ENCODE results near the gene PDXDC1. TPM values are rescaled to one million over a fixed set of nuclear protein-coding genes. Genes with fewer than 3 reads are reported as not detected.
"Not testable (repeated sequence)": the region's sequence is repeated elsewhere in the genome, so short reads cannot be mapped to it uniquely, and the experiment has no call there.

The PDXDC1 gene
- total RNA-seq, 2 donors from 2014 or later: 63.3 to 66.2 TPM

DNA sequence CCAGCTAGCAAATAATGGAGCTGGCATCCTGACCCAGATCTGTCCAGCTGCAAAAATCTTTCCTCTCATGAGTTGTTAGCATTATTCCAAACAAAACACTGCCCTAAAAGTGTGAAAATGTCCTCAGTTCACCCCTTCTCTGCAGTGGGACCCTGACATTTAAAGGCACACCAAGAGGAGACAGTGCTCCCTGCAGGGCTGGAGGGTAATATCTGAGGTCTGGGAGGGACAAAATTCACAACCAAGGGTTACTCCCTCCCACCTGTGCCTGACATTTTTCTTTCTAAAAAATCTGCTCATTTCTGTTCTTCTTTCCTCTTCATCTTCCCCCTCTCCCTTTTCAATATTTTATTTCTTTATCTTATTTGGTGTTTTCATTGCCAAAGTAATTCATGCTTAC lies 191.4 kb downstream of the PDXDC1 start:
- intact Hi-C loops (cut with DNase I); H3K4me3 ChIP-seq; DNase-seq; H3K36me3 ChIP-seq (replicated peaks in 1 of 2; ENCODE audit: insufficient read depth in 1 of 2, low read depth in 2 of 2); H3K9me3 ChIP-seq; ATAC-seq; H3K27me3 ChIP-seq; H3K4me1 ChIP-seq; H3K27ac ChIP-seq: not testable (repeated sequence)

GRCh38 chr16:15168303-15168702 lies 193.5 kb downstream of the PDXDC1 start:
- ATAC-seq; H3K36me3 ChIP-seq (replicated peaks in 1 of 2; ENCODE audit: insufficient read depth in 1 of 2, low read depth in 2 of 2); H3K27ac ChIP-seq; H3K27me3 ChIP-seq; intact Hi-C loops (cut with DNase I); DNase-seq; H3K4me1 ChIP-seq; H3K9me3 ChIP-seq; H3K4me3 ChIP-seq: not testable (repeated sequence)
- WGBS, 2 donors: 61 to 71% methylated on average over 3 of the region's 3 CpGs

- H3K27me3 ChIP-seq; H3K4me1 ChIP-seq; DNase-seq; H3K9me3 ChIP-seq; H3K36me3 ChIP-seq (replicated peaks in 1 of 2; ENCODE audit: insufficient read depth in 1 of 2, low read depth in 2 of 2); H3K27ac ChIP-seq; ATAC-seq; intact Hi-C loops (cut with DNase I); H3K4me3 ChIP-seq: not testable (repeated sequence)
- WGBS, 2 donors: 66 to 81% methylated on average over 4 to 5 of the region's 5 CpGs
Observed at GRCh38 chr16:15168953-15169652, 194.3 kb downstream of the PDXDC1 start.

DNA sequence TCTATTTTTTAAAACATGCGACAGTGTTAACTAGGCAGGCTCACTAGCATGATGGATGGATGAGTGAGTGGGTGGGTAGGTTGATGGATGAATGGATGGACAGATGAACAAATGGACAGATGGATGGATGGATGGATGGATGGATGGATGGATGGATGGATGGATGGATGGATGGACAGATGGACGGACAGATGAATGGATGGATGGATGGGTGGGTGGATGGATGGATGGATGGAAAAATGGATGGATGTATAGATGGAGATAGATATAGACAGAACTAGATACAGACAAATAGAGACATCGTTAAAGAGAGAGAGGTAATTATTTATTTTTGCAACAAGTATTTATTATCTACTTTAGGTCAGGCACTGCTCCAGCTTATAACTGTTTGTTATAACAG lies 205.1 kb downstream of the PDXDC1 start:
- H3K9me3 ChIP-seq; intact Hi-C loops (cut with DNase I); H3K4me1 ChIP-seq; H3K27me3 ChIP-seq; H3K27ac ChIP-seq; DNase-seq; ATAC-seq; H3K36me3 ChIP-seq (replicated peaks in 1 of 2; ENCODE audit: insufficient read depth in 1 of 2, low read depth in 2 of 2); H3K4me3 ChIP-seq: not testable (repeated sequence)
- WGBS, 2 donors: 43 to 60% methylated on average over 3 of the region's 3 CpGs

DNA sequence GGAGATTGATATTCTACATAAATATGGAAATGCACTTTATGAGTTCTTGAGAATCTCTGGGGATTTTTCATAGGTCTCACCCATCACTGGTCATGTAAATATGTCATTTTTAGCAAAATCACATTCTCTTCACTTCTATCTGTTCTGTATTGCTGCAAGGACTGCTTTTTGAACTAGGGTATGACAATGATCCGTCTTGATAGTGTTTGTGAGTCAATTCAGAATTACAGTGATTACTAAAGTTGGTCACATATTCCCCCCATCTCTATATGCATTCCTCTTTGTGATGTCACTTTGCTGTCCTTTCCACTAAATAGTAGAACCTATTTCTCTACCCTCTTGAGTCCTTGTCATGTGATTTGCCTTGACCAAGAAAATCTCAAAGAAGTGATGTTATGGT lies 206.1 kb downstream of the PDXDC1 start:
- 48 to 82% methylated on average over 1 of the region's 1 CpG for WGBS, 2 donors
- ATAC-seq; H3K4me1 ChIP-seq; H3K27ac ChIP-seq; DNase-seq; intact Hi-C loops (cut with DNase I); H3K36me3 ChIP-seq (replicated peaks in 1 of 2; ENCODE audit: insufficient read depth in 1 of 2, low read depth in 2 of 2); H3K27me3 ChIP-seq; H3K9me3 ChIP-seq; H3K4me3 ChIP-seq: not testable (repeated sequence)

GRCh38 chr16:15184000-15184399 lies 209.2 kb downstream of the PDXDC1 start:
- intact Hi-C loops (cut with DNase I); DNase-seq; H3K36me3 ChIP-seq (replicated peaks in 1 of 2; ENCODE audit: insufficient read depth in 1 of 2, low read depth in 2 of 2); H3K27me3 ChIP-seq; H3K4me3 ChIP-seq; H3K27ac ChIP-seq; H3K4me1 ChIP-seq; H3K9me3 ChIP-seq; ATAC-seq: not testable (repeated sequence)
- 60 to 80% methylated on average over 1 of the region's 1 CpG for WGBS, 2 donors

MicroRNAs within 50 kb of the gene (microRNA counts, 767-probe panel; counts per million panel counts)
- 0 to 736 counts per million in 2 donors for microRNA hsa-miR-1972

Small RNAs within 50 kb of the gene (microRNA-seq; reads per million reads assigned to microRNA genes)
- gene MIR1972-1 (ENCODE audit: borderline number of aligned reads in 2 of 2, borderline replicate concordance in 2 of 2): 0 reads per million in 2 donors
- 0 reads per million in 2 donors for gene MIR3180-4 (ENCODE audit: borderline number of aligned reads in 2 of 2, borderline replicate concordance in 2 of 2)
- gene MIR6511A1 (ENCODE audit: borderline number of aligned reads in 2 of 2, borderline replicate concordance in 2 of 2): 0 reads per million in 2 donors
- gene MIR6511B2 (ENCODE audit: borderline number of aligned reads in 2 of 2, borderline replicate concordance in 2 of 2): 0 reads per million in 2 donors
- 0 reads per million in 2 donors for gene MIR6770-1 (ENCODE audit: borderline number of aligned reads in 2 of 2, borderline replicate concordance in 2 of 2)

Small RNAs within 50 kb of the gene (small RNA-seq; reads per million reads assigned to genes)
- gene AC138932.4 (not detected), gene MIR1972-1 (not detected), gene MIR3180-4 (not detected), gene MIR6511A1 (not detected), gene MIR6770-1 (not detected), gene RF00019 (not detected)

Other genes starting within 250 kb of the PDXDC1 start
- gene NPIPA2, start 232.5 kb upstream of the PDXDC1 start, total RNA-seq: not detected
- gene NOMO1, start 141.3 kb upstream of the PDXDC1 start, total RNA-seq: 100 to 1,000 TPM in 1 of 2 donors, 10 to 100 TPM in 1; 49.4 to 102 TPM
- 10 to 100 TPM; 38.1 to 46.8 TPM for gene NPIPA1, start 37.6 kb upstream of the PDXDC1 start, total RNA-seq
- 10 to 100 TPM in 1 of 2 donors, 1 to 10 TPM in 1; 7.9 to 29.8 TPM for gene NTAN1, start 81.0 kb downstream of the PDXDC1 start, total RNA-seq
- 10 to 100 TPM; 12.2 to 12.5 TPM for gene RRN3, start 119.2 kb downstream of the PDXDC1 start, total RNA-seq